NCI-H526 treated with DMSO at 0.1 percent for 48 hours (cell line): ENCODE results near the gene TBC1D16.
"Not testable (repeated sequence)": the region's sequence is repeated elsewhere in the genome, so short reads cannot be mapped to it uniquely, and the experiment has no call there.

Source experiments
- DNase-seq: peaks from one replicate; lab custom pipeline; 2025; lab: John Stamatoyannopoulos, UW

TBC1D16 gene

DNA sequence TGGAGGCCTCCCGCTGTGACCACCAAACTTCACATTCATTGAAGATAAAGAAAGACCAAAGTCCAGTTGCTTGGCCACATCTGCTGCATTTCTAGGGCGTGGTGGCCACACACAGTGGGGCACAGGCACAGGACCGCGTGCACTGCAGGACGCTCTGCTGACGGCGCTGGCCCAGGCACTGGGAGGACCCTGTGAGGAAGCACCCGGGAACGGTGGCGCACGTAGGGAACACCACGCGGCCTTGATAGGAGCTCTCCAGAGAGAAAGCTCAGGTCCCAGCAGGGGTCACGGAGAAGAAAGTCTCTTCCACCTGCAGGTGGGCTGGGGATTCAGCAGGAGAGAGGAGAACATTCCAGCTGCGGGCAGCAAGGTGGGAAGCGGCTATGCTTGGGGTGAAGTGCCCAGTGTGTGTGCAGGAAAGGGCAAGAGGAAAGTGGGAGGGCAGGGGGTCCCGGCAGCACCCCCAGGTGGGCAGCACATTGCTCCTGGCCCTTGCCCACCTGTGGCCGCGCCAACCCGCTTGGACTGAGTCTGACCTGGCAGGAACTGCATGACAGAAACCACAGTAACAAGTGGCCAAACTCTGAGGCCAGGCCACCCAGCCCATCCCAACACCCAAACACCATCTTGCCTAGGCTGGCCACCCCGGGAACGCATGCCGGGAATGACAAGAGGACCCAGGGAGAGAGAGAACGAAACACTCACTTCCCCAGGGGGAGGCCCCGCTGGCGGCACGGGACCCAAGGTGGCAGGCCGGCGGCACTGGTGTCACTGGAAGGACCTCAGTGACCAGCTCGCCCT lies 32.8 kb downstream of the TBC1D16 start:
- no peak for DNase-seq

DNA sequence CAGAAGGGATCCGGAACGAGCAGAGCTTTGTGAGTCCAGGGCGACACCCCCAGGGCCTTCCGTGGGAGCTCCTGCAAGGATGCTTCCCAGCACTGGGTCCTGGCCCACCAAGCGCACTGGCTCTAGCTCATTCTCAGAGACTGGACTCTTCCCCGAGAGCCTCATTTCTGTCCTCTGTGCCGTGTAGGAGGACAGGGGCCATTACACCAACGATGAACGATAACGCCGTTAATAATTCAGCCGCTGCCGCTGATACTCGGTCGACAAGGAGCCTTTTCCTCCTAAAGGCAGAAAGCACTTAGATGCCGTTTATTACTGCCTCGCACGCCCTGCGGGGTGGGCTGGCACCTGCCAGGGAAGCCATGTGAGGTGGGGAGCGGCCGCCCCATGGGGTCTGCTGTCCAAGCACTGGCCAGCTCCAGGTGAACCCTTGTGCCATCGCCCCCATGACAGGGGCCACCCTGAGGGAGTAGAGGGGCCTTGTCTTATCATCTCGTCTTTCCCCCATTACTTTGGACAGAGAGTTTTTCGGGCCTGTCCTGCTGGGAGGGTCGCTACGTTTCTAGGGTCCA lies 33.5 kb downstream of the TBC1D16 start:
- no peak for DNase-seq

DNA sequence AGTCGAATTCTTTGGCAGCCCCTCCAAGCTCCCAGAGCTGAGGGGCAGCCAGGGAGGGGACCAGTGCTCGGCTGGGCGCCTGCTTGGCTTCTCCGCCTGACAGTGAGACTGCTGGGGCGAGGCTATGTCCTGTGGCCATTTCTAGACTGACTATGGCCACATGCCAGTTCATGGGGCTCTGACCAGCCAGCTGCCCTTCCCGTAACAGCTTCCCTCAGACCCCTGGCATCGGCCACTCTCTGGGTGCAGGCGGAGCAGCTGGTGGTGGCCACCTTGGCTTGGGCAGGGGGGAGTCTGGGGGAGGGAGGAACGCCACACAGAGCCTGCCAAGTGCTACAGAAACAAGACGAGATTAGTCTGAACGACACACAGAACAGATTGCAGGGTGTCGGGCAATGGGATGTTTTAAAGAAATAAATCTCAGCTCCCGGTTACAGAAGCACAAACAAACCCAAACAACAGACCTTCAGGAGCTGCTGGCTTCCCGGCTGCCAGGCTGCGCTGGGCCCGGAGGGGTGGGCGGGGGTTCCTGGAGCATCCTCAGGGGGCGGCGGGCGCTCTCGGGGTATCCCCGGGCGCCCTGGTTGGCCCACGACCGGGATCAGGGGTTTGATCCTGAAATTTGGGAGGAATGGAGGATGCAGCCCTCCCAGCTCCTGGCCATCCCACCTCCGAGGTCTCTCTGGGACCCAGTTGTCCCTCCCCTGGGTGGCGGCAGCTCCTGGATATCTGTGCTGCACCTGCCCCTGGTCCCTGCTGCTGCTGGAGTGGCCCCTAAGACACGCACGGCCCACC lies 34.5 kb downstream of the TBC1D16 start:
- no peak for DNase-seq

DNA sequence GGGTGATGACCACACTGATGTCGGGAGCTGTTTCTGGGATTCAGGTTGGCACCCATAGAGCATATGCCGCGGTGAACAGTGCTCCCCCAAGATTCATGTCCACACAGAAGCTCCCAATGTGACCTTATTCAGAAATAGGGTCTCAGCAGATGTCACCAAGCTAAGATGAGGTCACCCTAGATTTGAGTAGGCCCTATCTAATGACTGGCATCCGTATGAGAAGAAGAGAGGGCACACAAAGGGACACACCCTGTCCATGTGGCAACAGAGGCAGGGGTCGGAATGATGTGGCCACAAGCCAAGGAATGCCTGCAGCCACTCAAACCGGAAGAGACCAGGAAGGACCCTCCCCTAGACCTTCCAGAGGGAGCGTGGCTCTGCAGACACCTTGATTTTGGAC lies 35.5 kb downstream of the TBC1D16 start:
- DNase-seq, result no peak

DNA sequence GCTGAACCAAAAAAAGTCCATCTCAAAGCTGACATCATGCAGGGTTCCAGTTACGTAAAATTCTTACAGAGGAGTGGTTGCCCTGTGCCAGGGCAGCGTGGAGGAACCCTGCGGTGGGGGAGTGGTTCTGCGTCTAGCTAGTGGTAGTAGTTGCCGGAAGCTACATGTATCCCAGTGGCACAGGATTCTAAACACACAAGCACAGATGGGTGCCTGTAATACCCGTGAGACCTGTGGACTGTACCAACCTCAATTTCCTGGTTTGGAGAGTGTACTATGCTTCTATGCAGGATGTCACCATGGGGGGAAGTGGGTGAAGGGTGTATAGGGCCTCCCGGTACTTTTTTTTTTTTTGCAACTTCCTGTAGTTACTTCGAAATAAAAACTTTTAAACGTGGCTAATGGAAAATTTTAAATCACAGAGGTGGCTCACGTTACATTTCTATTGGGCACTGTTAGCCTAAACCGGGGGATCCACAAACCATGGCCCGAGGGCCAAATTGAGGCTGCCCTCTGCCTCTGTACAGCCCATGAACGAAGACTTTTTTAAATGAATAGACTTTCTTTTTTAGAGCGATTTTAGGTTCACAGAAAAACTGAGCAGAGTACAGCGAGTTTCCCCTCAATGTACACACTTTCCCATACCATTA lies 38.5 kb downstream of the TBC1D16 start:
- DNase-seq, result no peak

DNA sequence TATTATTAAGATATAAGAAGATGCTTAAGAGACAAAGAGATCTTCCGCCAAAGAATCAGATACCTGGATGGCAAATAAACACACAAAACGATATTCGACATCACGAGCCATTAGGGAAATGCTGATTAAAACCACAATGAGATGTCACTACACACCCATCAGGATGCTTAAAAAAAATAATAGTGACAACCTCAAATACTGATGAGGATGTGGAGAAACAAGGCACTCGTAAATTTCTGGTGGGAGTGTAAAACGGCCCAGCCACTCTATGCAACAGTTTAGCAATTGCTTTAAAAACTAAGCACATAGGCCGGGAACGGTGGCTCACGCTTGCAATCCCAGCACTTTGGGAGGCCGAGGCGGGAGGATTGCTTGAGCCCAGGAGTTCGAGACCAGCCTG lies 39.4 kb downstream of the TBC1D16 start:
- DNase-seq, result no peak

DNA sequence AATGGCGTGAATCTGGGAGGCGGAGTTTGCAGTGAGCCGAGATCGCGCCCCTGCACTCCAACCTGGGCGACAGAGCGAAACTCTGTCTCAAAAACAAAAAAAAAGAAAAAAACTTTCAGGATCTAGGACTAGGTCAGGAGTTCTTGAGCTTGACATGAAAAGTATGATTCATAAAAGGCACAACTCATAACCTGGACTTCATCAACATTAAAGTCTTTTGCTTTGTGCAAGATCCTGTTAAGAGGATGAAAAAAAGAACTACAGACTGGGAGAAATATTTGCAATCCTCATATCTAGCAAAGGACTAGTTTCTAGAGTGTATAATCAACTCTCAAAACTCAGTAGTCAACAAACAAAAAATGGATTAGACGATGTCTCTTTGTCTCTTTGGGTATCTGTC lies 40.0 kb downstream of the TBC1D16 start:
- DNase-seq, result no peak

DNA sequence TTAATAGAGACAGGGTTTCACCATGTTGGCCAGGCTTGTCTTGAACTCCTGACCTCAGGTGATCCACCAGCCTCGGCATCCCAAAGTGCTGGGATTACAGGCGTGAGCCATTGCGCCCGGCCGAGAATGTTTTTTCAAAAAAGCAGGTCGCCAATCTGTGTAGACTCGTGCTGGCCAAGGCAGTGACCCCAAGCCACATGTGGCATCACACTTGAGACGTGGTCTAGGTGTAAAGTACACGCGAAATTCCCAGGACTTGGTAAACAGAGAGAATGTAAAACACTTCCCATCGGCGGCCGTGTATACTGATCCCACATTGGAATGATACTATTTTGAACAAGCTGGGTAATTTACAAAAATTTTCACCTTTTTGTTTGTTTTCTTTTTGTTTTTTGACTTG lies 41.1 kb downstream of the TBC1D16 start:
- no peak for DNase-seq

DNA sequence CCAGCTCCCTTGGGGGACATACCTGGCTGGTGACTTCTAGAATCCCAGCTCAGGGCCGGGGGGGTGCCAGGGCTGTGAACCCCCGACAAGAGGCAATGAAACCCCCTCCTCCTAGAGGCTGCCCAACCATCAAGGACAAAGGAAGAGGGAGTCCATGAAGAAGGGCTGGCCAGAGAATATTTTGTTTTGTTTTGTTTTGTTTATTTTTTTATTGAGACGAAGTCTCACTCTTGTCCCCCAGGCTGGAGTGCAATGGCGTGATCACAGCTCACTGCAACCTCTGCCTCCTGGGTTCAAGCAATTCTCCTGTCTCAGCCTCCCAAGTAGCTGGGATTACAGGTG lies 41.5 kb downstream of the TBC1D16 start:
- not testable (repeated sequence) for DNase-seq

DNA sequence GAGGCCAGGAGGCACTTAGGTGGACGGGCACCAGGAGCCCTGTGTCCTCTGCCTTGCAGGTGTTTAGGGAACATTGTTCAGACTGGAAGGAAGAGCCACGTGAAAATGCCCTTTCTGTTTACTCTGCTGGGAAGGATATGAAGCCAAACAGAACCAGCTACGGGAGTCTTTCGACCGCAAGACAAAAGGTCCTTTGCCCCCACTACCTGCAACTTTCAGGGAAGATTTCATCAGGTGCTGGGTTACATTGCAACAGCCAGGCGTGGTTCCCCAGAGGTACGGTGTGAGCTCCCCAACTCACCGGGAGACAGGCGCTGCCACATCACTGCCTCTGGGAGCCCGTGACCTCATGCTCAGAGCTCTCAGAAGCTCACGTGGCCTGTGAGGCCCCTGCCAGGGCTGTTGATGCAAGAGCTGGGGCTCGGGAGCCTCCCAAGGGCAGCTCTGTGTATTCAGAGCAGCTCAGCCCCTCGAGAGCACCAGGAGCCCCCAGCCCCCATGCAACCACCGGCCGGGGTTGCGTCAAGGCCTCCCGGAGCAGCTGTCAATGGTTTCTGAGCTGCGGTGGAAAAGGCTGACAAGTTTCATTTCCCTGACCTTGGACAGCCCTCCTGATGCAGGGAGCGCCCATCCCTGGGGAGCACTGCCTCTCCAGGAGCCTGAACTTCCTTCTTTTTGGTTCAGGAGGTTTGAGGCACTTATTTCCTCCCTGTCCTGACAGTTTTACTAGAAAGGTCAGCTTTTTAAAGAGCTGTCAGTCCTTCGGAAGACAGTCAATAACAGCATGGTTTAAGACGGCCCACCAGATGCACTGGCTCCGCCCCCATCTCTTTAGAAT lies 42.1 kb downstream of the TBC1D16 start:
- DNase-seq, result peak; percentile 40

DNA sequence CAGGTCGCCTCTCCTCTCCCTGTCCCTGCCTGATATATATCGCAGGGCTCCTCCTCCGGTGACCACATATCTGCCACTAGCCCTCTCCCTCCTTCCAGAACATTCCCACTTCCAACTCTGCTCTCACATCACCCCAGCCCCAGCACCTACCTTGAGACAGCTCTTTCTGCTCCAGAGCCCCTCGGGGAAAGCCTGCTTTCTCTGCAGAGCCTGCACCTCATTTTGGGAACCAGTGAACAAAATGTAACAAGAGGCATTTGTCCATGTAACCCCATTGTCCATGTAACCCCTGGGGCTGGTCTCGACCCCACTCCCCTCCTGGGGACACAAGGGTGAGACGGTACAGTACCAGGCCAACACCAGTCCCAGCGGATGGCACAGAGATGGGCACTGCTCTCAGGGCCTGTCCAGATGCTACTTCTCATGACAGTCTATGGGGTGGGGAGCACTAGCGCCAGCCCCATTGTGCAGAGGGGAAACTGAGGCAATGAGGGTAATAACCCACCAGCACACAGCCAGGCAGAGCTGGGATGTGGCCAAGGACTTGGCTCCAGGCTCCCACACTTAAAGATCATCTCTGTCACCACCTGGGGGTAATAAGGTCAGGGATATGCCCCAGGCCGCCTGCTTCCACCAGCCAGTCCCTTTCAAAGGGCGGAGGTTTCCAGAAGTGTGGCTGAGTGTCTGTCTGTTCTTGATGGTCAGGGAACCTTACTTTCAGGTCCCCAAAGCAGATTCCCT lies 42.9 kb downstream of the TBC1D16 start:
- DNase-seq, result no peak

DNA sequence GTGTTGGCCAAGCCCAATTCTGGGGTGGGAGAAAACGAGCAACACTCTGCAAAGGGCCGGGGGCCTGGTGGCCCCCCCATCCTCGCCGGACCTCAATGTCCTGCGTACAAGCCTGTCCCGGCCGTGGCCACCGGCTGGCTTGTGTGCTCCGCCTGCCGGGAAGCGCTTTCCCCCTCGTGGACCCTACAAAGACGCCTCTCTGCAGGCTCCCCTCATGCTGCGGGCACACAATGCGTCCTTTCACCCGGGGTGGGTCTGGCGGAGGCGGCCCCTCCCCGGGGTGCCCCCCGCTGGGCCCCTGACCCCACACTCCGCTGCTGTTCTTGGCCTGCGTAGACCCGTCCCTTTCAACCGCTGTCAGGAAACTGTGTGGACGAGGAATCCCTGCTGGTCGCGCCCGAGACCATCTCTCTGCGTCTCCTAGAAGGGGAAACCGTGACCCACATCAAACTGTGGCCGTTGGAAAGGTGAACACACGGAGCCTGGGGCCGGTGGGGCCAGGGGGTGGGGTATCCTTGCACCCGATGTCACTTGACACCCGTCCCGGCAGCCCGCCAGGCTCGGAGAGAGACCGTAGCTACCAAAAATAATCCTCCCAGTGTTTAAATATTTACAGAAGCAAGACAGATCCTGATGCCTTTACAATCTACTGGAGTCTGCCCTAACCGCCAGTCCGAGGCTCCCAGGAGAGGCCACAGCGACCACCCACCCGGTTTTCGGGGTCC lies 43.6 kb downstream of the TBC1D16 start:
- DNase-seq, result peak; percentile 66

DNA sequence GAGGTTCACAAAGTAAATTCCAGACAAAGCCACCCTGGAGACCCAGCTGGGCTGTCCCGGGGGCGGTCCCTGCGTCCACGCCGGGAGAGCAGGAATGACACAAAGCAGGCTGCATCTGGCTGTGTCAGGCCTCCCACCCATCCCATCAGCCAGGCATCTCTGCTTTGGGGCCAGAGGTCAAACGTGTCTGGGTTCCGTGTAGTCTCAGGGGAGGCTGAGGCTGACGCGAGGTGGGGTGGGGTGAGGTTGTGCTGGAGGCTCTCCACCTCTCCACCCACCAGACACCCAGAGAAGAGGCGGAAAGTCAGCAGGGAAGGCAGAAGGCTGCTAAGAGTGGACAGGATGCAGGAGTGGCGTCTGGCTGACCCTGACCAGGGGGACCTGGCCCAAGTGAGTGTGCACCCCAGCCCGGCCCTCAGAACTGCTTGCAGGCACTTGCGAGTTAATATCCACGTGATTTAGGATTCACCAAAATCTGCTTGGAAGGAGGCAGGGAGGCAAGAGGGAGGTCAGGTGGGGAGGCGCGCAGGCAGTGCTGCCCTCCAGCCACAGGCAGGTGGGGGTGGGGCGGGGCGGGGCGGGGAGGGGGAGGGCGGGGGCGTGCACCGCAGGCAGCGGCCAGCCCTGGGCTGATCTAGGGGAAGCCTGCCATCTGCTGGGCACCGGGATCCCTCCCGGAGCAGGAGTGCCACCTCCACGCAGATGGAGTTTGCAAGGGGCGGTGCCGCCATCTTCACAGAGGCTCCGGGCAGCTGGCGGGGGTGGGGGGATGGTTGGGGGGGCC lies 44.3 kb downstream of the TBC1D16 start:
- peak; percentile 58 for DNase-seq

DNA sequence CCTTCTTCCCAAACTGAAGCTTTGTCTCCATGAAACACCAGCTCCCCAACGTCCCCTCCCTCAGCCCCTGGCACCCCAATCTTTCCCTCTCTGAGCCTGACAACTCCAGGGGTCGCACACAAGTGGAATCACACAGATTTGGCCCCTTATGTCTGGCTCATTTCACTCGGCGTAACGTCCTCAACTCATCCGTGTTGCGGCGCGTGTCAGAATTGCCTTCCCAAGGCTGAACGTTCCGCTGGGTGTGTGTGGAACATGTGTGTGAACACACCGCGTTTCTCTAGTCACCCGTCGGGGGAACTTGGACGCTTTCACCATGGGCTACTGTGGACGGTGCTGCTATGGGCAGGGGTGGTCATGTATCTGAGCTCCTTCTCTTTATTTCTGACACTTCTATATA lies 45.0 kb downstream of the TBC1D16 start:
- DNase-seq, result no peak

DNA sequence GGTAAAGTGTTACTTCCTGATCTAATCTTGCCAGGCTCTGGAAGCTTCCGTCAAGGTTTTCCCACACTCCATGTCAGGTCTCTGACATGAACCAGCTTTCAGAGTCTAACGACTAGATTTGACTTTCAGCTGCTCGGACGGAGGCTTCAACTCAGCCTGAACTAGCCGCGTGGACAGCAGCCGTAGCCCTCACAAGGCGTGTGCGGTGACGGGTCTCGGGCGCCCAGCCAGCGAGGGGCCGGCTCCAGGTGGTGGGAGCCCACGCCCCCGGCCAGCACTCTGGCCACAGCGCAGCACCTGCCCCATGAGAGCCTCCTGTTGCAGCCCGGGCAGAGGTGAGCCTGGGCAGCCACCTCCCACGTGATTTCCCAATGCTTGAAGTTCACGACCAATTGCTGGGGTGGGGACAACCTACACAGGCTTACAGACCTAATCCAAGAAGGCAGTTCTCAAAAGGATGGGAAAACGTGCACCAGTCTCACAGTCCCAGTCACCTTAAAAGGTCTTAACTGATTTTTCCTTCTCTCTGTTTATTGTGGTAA lies 45.5 kb downstream of the TBC1D16 start:
- DNase-seq, result no peak

DNA sequence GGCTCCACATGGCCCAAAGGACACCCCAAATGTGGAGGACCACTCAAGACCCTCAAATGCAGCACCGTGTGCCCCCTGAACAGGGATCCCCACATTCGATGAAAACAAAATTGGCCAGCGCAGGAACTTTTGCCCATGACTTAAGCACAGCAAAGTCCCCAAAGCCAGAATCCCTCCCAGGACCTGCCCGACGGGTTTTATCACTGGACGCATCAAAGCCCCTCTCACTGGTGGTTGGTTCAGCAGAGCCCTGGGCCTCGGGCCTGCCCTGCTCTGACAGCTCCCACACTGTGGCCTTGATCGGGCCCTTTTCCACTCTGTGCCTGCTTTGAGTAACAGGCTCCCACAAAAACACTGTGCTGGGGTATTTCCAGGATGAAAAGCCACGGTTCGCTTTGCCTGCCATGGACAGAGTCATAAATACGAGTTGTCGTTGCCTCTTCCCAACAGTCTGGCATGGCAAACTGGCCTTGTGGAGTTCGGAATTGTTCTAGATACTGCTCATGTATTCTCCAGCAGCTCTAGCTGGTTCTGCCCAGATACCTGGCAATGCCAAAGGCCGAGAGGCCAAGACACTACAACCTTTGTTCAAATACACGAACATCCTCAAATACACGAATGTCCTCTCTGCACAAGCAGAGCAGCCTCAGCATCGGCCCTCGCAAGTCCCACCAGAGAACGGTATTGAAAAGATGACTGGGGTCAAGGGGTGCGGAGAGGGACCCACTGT lies 46.4 kb downstream of the TBC1D16 start:
- no peak for DNase-seq

DNA sequence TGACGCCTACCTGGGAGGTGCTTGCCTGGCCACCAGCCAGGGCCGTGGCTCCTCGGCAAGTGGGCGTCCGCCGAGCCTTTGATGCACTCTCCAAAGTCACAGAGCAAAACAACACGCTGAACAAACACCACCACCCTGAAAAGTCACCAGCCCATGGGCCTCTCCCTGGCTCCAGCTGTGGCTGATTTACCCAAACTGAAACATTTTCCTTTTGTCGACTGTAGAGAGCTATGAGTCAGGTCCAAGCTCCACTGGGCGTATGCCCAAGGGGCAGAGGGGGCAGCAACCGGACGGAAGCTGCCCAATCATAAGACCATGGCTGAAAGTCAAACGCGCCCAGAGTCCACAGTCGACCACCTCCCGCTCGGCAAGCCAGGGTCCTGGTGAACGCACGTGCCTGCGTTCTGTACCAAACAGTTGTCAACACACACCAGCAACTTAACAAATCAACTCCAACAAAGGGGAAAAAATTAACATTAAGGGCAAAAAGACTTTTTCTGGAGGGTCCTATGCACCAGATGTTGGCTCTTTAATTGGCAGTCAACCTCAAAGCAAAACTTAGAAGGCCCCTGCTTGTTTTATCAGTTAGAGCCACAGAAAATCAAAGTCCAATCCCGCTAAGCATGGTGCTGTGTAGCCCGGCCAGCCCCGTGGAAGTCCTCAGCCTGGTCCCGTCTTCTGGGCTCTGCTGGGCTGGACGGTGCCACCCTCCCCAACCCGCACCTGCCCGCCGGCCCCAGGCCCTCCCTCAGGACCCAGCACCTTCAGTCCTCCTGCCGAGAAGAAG lies 47.3 kb downstream of the TBC1D16 start:
- DNase-seq, result no peak

DNA sequence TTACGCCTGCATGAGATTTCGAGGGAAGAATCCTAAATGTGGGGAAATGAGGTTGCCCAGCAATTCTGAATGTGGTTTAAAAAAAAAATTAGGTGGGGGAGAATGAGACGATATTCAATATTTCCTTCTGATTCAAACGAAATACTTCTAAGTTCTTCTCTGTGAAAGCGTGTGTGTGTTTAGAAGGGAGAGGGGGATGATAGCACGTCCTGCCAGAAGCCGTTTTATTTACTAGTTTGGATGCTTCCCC lies 47.8 kb downstream of the TBC1D16 start:
- no peak for DNase-seq
